WTC11 (cell line): ENCODE measurements around the gene GAB2. TPM values are rescaled to one million over a fixed set of nuclear protein-coding genes. Genes with fewer than 3 reads are reported as not detected.

Experiments used
- ATAC-seq: fragments of 200-7000 bp; cut with Tn5 transposase; 2 replicates; pipeline ENCODE4 v1.10.0; 2021; ENCODE audit warnings: mild to moderate bottlenecking, moderate library complexity
- CTCF ChIA-PET: fragments of 300-600 bp; sonication (Branson Sonifier 250); formaldehyde crosslinking; loops from one replicate; lab custom pipeline; 2021; ENCODE audit warnings: antibody characterized with exemption; lab: Charles Lee
- POLR2A ChIA-PET: fragments of 350-600 bp; sonication (Branson Sonifier 250); formaldehyde crosslinking; loops from one replicate; lab custom pipeline; 2021; ENCODE audit warnings: antibody characterized with exemption; lab: Charles Lee
- DNase-seq: peaks from one replicate; pipeline ENCODE4 v3.0.0; 2021; ENCODE audit warnings: low spot score
- H3K27ac Mint-ChIP-seq: 2 replicates; pipeline ENCODE4 v1.8.0; 2021; ENCODE audit warnings: mixed read lengths
- H3K27me3 Mint-ChIP-seq: 2 replicates; pipeline ENCODE4 v1.8.0; 2021; ENCODE audit warnings: low read depth, mild to moderate bottlenecking, moderate library complexity, mixed read lengths
- H3K36me3 Mint-ChIP-seq: 2 replicates; pipeline ENCODE4 v1.8.0; 2021; ENCODE audit warnings: mixed read lengths
- H3K4me1 Mint-ChIP-seq: 2 replicates; pipeline ENCODE4 v1.8.0; 2022; ENCODE audit warnings: mixed read lengths
- H3K4me3 Mint-ChIP-seq: 2 replicates; pipeline ENCODE4 v1.8.0; 2021; ENCODE audit warnings: mild to moderate bottlenecking, moderate library complexity, mixed read lengths
- H3K9me3 Mint-ChIP-seq: 2 replicates; pipeline ENCODE4 v1.8.0; 2021; ENCODE audit warnings: mixed read lengths
- ATF1 ChIP-seq: sonication (generic); formaldehyde crosslinking; IDR thresholded peaks from 2 replicates; pipeline ENCODE4 v1.8.1; 2023; ENCODE audit warnings: mild to moderate bottlenecking, moderate library complexity, missing genetic modification reagents
- CREB1 ChIP-seq: sonication (generic); formaldehyde crosslinking; IDR thresholded peaks from 2 replicates; pipeline ENCODE4 v1.8.0; 2023; ENCODE audit warnings: mild to moderate bottlenecking, missing genetic modification reagents
- ELF4 ChIP-seq: sonication (generic); formaldehyde crosslinking; IDR thresholded peaks from 2 replicates; pipeline ENCODE4 v1.8.1; 2022; ENCODE audit warnings: low read depth, mild to moderate bottlenecking, moderate library complexity, missing genetic modification reagents
- EMX1 ChIP-seq: fragments of 250-450 bp; sonication (Bioruptor Pico); IDR thresholded peaks from 2 replicates; pipeline ENCODE4 v1.8.0; 2021; ENCODE audit warnings: mild to moderate bottlenecking
- ESRRA ChIP-seq: sonication (generic); formaldehyde crosslinking; IDR thresholded peaks from 2 replicates; pipeline ENCODE4 v1.8.1; 2022; ENCODE audit warnings: mild to moderate bottlenecking, missing genetic modification reagents, borderline replicate concordance
- GRHL2 ChIP-seq: fragments of 250-450 bp; sonication (Bioruptor Pico); IDR thresholded peaks from 2 replicates; pipeline ENCODE4 v1.8.0; 2022; ENCODE audit warnings: mild to moderate bottlenecking, moderate library complexity; ENCODE audit not compliant: insufficient replicate concordance, severe bottlenecking
- GTF2I ChIP-seq: fragments of 250-450 bp; sonication (Bioruptor Pico); conservative IDR thresholded peaks from 2 replicates; pipeline ENCODE4 v1.4.0; 2021; ENCODE audit warnings: mild to moderate bottlenecking
- JAZF1 ChIP-seq: fragments of 250-450 bp; sonication (Bioruptor Pico); IDR thresholded peaks from 2 replicates; pipeline ENCODE4 v1.9.0; 2021; ENCODE audit warnings: moderate library complexity, mild to moderate bottlenecking, inconsistent platforms
- KAT7 ChIP-seq: sonication (generic); formaldehyde crosslinking; IDR thresholded peaks from 2 replicates; pipeline ENCODE4 v1.8.1; 2023; ENCODE audit warnings: missing genetic modification reagents, mild to moderate bottlenecking, borderline replicate concordance
- MYBL2 ChIP-seq: sonication (generic); formaldehyde crosslinking; IDR thresholded peaks from 2 replicates; pipeline ENCODE4 v1.8.1; 2023; ENCODE audit warnings: mild to moderate bottlenecking, moderate library complexity, missing genetic modification reagents
- NFATC4 ChIP-seq: fragments of 250-450 bp; sonication (Bioruptor Pico); IDR thresholded peaks from 2 replicates; pipeline ENCODE4 v1.9.0; 2021; ENCODE audit warnings: mild to moderate bottlenecking
- NFYB ChIP-seq: sonication (generic); formaldehyde crosslinking; conservative IDR thresholded peaks from 2 replicates; pipeline ENCODE4 v1.8.0; 2022; ENCODE audit warnings: low read depth, missing genetic modification reagents
- RELA ChIP-seq: sonication (generic); formaldehyde crosslinking; IDR thresholded peaks from 2 replicates; pipeline ENCODE4 v1.8.1; 2022; ENCODE audit warnings: missing genetic modification reagents, mild to moderate bottlenecking, borderline replicate concordance
- SMAD4 ChIP-seq: sonication (generic); formaldehyde crosslinking; IDR thresholded peaks from 2 replicates; pipeline ENCODE4 v1.8.0; 2022; ENCODE audit warnings: mild to moderate bottlenecking, missing genetic modification reagents
- SOX15 ChIP-seq: fragments of 250-450 bp; sonication (Bioruptor Pico); IDR thresholded peaks from 2 replicates; pipeline ENCODE4 v1.9.0; 2021; ENCODE audit warnings: mild to moderate bottlenecking
- TCF7 ChIP-seq: sonication (generic); formaldehyde crosslinking; IDR thresholded peaks from 2 replicates; pipeline ENCODE4 v1.8.0; 2022; ENCODE audit warnings: mild to moderate bottlenecking, low read depth, missing genetic modification reagents, moderate library complexity
- ZNF121 ChIP-seq: sonication (generic); formaldehyde crosslinking; IDR thresholded peaks from 2 replicates; pipeline ENCODE4 v1.8.0; 2023; ENCODE audit warnings: missing genetic modification reagents
- ZNF219 ChIP-seq: sonication (generic); formaldehyde crosslinking; IDR thresholded peaks from 2 replicates; pipeline ENCODE4 v1.8.0; 2023; ENCODE audit warnings: missing genetic modification reagents, mild to moderate bottlenecking, borderline replicate concordance
- ZNF263 ChIP-seq: sonication (generic); formaldehyde crosslinking; IDR thresholded peaks from 2 replicates; pipeline ENCODE4 v1.8.1; 2022; ENCODE audit warnings: low read depth, mild to moderate bottlenecking, moderate library complexity, missing genetic modification reagents
- ZNF416 ChIP-seq: fragments of 250-450 bp; sonication (Bioruptor Pico); IDR thresholded peaks from 2 replicates; pipeline ENCODE4 v1.9.0; 2021; ENCODE audit warnings: mild to moderate bottlenecking, inconsistent platforms
- total RNA-seq: library from RNA; stranded (reverse); gene quantifications from 3 replicates; pipeline ENCODE4 v1.2.3, GENCODE V29; 2021
- TF ChIP-seq, protein P1 (sequence below): sonication (generic); formaldehyde crosslinking; conservative IDR thresholded peaks from 2 replicates; pipeline ENCODE4 v1.8.1; 2023; ENCODE audit warnings: mild to moderate bottlenecking, low read depth, missing genetic modification reagents, moderate library complexity
- TF ChIP-seq, protein P2 (sequence below): sonication (generic); formaldehyde crosslinking; conservative IDR thresholded peaks from 2 replicates; pipeline ENCODE4 v1.8.1; 2022; ENCODE audit warnings: mild to moderate bottlenecking, missing genetic modification reagents
- TF ChIP-seq, protein P3 (sequence below): sonication (generic); formaldehyde crosslinking; IDR thresholded peaks from 2 replicates; pipeline ENCODE4 v1.8.0; 2023; ENCODE audit warnings: mild to moderate bottlenecking, missing genetic modification reagents
- TF ChIP-seq, protein P4 (sequence below): fragments of 250-450 bp; sonication (Bioruptor Pico); IDR thresholded peaks from 2 replicates; pipeline ENCODE4 v1.9.0; 2021; ENCODE audit warnings: mild to moderate bottlenecking, borderline replicate concordance
- TF ChIP-seq, protein P5 (sequence below): fragments of 200-600 bp; IDR thresholded peaks from 2 replicates; pipeline ENCODE4 v1.8.0; 2022; ENCODE audit warnings: antibody characterized with exemption

GAB2 gene
- total RNA-seq, 1 experiment from 2014 or later = 10.6 TPM

DNA sequence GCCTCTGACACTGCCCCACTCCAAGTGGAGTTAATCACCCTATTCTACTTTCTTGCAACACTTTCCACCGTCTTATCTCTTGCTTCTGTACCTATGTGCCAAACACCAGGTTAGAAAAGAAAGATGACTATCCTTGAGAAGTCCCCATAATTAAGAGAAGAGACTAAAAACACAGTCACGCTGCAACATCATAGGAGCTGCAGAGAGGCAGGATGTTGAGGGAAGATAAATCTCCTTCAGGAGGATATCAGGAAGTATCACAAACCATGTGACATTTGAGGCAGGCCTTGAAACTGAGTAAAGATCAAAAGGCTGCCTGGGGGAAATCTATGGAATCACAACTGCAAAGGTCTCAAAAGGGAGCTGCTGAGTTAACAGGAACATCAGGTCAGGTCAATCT is 24.8 kb downstream of the GAB2 start:
- ATAC-seq (no peak; the same call in 1 of the 2 replicates), DNase-seq (no peak)
- peaks cover 8% of the 10 kb centered on the region for H3K27me3 Mint-ChIP-seq
- no peaks in the 10 kb centered on the region for H3K9me3 Mint-ChIP-seq
- no peak overlapping the region for H3K4me3 Mint-ChIP-seq
- H3K4me1 Mint-ChIP-seq = peaks cover 5% of the 10 kb centered on the region
- TF ChIP-seq ZNF263 = no peak
- ChIA-PET CTCF (no interaction called here), POLR2A (no interaction called here)
- H3K27ac Mint-ChIP-seq = no peak overlapping the region
- no peaks in the 10 kb centered on the region for H3K36me3 Mint-ChIP-seq

DNA sequence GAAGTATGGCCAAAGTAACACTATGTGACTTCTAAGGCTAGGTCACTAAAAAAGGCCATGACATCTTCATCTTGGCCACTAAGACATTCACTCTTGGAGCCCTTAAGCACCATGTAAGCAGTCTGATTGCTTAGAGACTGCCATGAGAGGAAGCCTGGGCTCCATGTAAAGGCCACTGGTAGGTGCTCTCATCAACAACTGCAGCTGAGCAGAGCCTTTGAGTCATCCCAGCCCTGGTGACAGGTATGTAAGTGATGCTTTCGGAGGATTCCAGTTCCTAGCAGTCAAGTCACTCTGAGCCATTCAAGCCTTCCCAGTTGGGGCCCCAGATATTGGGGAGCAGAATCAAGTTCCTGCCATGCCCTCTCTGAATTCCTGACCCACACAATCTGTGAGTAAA is 26.2 kb downstream of the GAB2 start:
- no peak for ATAC-seq
- no peak overlapping the region for H3K4me3 Mint-ChIP-seq
- no peak overlapping the region for H3K27ac Mint-ChIP-seq
- no peak for TF ChIP-seq ATF1
- TF ChIP-seq ELF4 (CRISPR knock-in tag) = no peak
- TF ChIP-seq TCF7 (CRISPR knock-in tag) = no peak
- TF ChIP-seq CREB1 (CRISPR knock-in tag) = no peak
- no peak for TF ChIP-seq GTF2I (CRISPR knock-in tag)
- TF ChIP-seq ZNF416 (CRISPR knock-in tag) = no peak
- TF ChIP-seq JAZF1 = no peak
- no peak for TF ChIP-seq ESRRA (CRISPR knock-in tag)
- TF ChIP-seq KAT7 (CRISPR knock-in tag) = no peak
- TF ChIP-seq, protein P1, sequence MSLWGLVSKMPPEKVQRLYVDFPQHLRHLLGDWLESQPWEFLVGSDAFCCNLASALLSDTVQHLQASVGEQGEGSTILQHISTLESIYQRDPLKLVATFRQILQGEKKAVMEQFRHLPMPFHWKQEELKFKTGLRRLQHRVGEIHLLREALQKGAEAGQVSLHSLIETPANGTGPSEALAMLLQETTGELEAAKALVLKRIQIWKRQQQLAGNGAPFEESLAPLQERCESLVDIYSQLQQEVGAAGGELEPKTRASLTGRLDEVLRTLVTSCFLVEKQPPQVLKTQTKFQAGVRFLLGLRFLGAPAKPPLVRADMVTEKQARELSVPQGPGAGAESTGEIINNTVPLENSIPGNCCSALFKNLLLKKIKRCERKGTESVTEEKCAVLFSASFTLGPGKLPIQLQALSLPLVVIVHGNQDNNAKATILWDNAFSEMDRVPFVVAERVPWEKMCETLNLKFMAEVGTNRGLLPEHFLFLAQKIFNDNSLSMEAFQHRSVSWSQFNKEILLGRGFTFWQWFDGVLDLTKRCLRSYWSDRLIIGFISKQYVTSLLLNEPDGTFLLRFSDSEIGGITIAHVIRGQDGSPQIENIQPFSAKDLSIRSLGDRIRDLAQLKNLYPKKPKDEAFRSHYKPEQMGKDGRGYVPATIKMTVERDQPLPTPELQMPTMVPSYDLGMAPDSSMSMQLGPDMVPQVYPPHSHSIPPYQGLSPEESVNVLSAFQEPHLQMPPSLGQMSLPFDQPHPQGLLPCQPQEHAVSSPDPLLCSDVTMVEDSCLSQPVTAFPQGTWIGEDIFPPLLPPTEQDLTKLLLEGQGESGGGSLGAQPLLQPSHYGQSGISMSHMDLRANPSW = no peak
- no peak for TF ChIP-seq MYBL2 (CRISPR knock-in tag)
- no peak for TF ChIP-seq ZNF121 (CRISPR knock-in tag)
- no peak for TF ChIP-seq NFATC4 (CRISPR knock-in tag)
- no peak for TF ChIP-seq ZNF219 (CRISPR knock-in tag)
- no peak for TF ChIP-seq SOX15 (CRISPR knock-in tag)
- TF ChIP-seq, protein P2, sequence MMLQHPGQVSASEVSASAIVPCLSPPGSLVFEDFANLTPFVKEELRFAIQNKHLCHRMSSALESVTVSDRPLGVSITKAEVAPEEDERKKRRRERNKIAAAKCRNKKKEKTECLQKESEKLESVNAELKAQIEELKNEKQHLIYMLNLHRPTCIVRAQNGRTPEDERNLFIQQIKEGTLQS (CRISPR knock-in tag) = no peak
- TF ChIP-seq NFYB = no peak
- peaks cover 5% of the 10 kb centered on the region for H3K4me1 Mint-ChIP-seq
- no peaks in the 10 kb centered on the region for H3K9me3 Mint-ChIP-seq
- H3K27me3 Mint-ChIP-seq = no peaks in the 10 kb centered on the region
- POLR2A ChIA-PET = no interaction called here
- no peaks in the 10 kb centered on the region for H3K36me3 Mint-ChIP-seq
- DNase-seq = no peak
- CTCF ChIA-PET = no interaction called here

DNA sequence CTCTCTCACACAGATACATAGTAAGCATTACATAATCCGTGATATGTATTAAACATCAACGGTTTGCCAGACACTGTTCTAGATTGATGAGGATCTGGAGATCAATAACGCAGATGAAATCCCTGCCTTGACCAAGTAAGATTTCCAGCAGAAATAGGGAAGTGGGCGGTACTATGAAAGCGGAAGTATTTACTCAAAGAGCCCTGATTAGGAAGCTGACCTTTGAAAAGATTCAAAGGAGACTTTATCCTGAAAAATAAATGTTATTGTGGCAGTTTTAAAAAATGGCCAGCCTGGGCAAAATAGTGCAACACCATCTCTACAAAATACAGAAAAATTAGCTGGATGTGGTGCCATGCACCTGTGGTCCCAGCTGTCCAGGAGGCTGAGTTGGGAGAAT is 26.8 kb downstream of the GAB2 start:
- no peak overlapping the region for H3K27ac Mint-ChIP-seq
- H3K4me3 Mint-ChIP-seq = no peak overlapping the region
- peaks cover 5% of the 10 kb centered on the region; the same call in 1 of the 2 replicates for H3K9me3 Mint-ChIP-seq
- H3K36me3 Mint-ChIP-seq = no peaks in the 10 kb centered on the region
- no peak for DNase-seq
- H3K4me1 Mint-ChIP-seq = peaks cover 5% of the 10 kb centered on the region
- ChIA-PET CTCF (no interaction called here), POLR2A (no interaction called here)
- no peak for ATAC-seq
- no peaks in the 10 kb centered on the region for H3K27me3 Mint-ChIP-seq
- no peak for TF ChIP-seq GRHL2 (CRISPR knock-in tag)
- TF ChIP-seq, protein P3, sequence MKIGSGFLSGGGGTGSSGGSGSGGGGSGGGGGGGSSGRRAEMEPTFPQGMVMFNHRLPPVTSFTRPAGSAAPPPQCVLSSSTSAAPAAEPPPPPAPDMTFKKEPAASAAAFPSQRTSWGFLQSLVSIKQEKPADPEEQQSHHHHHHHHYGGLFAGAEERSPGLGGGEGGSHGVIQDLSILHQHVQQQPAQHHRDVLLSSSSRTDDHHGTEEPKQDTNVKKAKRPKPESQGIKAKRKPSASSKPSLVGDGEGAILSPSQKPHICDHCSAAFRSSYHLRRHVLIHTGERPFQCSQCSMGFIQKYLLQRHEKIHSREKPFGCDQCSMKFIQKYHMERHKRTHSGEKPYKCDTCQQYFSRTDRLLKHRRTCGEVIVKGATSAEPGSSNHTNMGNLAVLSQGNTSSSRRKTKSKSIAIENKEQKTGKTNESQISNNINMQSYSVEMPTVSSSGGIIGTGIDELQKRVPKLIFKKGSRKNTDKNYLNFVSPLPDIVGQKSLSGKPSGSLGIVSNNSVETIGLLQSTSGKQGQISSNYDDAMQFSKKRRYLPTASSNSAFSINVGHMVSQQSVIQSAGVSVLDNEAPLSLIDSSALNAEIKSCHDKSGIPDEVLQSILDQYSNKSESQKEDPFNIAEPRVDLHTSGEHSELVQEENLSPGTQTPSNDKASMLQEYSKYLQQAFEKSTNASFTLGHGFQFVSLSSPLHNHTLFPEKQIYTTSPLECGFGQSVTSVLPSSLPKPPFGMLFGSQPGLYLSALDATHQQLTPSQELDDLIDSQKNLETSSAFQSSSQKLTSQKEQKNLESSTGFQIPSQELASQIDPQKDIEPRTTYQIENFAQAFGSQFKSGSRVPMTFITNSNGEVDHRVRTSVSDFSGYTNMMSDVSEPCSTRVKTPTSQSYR (CRISPR knock-in tag) = no peak
- TF ChIP-seq SMAD4 (CRISPR knock-in tag) = no peak
- no peak for TF ChIP-seq RELA (CRISPR knock-in tag)
- no peak for TF ChIP-seq EMX1 (CRISPR knock-in tag)
- TF ChIP-seq, protein P4, sequence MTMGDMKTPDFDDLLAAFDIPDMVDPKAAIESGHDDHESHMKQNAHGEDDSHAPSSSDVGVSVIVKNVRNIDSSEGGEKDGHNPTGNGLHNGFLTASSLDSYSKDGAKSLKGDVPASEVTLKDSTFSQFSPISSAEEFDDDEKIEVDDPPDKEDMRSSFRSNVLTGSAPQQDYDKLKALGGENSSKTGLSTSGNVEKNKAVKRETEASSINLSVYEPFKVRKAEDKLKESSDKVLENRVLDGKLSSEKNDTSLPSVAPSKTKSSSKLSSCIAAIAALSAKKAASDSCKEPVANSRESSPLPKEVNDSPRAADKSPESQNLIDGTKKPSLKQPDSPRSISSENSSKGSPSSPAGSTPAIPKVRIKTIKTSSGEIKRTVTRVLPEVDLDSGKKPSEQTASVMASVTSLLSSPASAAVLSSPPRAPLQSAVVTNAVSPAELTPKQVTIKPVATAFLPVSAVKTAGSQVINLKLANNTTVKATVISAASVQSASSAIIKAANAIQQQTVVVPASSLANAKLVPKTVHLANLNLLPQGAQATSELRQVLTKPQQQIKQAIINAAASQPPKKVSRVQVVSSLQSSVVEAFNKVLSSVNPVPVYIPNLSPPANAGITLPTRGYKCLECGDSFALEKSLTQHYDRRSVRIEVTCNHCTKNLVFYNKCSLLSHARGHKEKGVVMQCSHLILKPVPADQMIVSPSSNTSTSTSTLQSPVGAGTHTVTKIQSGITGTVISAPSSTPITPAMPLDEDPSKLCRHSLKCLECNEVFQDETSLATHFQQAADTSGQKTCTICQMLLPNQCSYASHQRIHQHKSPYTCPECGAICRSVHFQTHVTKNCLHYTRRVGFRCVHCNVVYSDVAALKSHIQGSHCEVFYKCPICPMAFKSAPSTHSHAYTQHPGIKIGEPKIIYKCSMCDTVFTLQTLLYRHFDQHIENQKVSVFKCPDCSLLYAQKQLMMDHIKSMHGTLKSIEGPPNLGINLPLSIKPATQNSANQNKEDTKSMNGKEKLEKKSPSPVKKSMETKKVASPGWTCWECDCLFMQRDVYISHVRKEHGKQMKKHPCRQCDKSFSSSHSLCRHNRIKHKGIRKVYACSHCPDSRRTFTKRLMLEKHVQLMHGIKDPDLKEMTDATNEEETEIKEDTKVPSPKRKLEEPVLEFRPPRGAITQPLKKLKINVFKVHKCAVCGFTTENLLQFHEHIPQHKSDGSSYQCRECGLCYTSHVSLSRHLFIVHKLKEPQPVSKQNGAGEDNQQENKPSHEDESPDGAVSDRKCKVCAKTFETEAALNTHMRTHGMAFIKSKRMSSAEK (CRISPR knock-in tag) = no peak
- TF ChIP-seq, protein P5, sequence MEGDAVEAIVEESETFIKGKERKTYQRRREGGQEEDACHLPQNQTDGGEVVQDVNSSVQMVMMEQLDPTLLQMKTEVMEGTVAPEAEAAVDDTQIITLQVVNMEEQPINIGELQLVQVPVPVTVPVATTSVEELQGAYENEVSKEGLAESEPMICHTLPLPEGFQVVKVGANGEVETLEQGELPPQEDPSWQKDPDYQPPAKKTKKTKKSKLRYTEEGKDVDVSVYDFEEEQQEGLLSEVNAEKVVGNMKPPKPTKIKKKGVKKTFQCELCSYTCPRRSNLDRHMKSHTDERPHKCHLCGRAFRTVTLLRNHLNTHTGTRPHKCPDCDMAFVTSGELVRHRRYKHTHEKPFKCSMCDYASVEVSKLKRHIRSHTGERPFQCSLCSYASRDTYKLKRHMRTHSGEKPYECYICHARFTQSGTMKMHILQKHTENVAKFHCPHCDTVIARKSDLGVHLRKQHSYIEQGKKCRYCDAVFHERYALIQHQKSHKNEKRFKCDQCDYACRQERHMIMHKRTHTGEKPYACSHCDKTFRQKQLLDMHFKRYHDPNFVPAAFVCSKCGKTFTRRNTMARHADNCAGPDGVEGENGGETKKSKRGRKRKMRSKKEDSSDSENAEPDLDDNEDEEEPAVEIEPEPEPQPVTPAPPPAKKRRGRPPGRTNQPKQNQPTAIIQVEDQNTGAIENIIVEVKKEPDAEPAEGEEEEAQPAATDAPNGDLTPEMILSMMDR = no peak
